NCI-H128 (cell line): ENCODE measurements around the gene SPI1.

ENCODE experiments used
- DNase-seq: peaks from one replicate; lab custom pipeline; 2025; ENCODE audit not compliant: unreplicated experiment; lab: John Stamatoyannopoulos, UW

Gene SPI1

DNA sequence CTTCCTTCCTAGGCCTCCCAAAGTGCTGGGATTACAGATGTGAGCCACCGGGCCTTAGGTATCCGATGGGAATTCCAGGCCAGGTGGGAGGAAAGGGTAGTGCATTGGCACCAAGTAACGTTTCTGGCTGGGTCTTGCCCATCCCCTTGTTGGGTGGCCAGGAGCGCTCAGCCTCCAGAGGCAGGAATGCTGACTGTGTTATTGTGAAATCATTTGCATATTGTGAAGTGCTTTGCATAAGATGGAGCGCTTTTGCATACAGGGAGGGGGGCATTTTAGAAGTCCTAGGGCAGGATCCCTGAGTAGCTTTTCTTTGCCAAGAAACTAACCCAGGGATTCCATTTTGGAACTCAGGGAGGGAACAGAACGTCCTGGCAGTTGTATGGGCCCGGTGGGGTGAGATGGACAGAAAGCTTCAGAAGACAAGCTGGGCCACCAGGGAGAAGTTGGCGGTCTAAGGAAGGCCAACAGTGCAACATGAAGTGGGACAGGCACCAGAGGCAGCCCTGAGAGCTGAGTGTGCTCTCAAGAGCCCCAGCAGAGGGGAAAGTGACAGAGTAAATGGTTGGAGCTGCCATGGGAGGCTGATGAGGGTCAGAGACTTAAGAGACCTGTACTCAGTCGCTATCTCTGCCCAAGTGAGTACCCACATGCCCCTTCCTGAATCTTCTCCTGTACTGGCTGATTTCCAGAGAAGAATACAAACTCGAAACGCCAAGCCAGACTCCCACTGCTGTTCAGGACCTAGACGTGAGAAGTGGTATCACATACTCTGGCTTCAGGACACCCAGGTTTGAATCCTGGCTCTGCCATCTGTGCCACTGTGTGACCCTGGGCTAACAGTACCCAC is 28.8 kb upstream of the SPI1 start:
- DNase-seq: no peak

DNA sequence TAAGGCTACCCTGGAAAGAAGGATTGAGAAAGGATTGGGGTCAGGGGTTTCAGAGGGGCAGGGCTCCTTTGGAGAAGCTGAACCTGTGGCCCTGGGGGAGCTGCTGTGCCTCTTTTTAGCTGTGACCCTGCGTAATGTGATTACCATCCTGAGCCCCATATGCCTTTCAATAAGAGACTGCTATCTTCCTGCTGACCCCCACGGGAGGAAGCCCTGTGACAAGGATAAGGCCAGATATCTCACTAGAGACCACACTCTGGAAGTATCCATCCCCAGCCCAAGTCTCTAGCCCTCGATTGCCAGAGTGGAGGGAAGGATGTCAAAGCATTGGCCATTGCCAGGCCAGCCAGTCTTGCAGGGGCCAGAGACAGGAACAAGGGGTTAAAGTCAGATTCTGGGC is 25.2 kb upstream of the SPI1 start:
- DNase-seq: no peak

DNA sequence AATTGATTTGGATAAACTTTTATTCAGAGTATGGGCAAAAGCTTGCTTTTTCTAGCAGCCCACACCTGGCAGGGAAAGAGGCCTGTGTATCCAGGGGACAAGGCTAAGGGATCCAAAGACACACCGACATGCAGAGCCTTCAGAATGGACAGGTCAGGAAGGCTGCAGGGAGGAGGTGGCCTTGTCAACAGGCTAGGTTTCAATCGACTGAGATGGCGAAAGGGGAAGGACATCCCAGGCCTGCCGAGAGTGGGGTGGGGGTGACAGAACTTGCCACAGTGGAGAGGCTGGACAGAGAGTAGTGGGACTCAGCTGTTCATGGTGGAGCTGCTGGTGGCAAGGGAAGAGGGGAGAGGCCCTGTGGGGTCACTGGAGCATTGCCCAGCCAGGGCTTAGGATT is 24.8 kb upstream of the SPI1 start:
- DNase-seq: no peak

DNA sequence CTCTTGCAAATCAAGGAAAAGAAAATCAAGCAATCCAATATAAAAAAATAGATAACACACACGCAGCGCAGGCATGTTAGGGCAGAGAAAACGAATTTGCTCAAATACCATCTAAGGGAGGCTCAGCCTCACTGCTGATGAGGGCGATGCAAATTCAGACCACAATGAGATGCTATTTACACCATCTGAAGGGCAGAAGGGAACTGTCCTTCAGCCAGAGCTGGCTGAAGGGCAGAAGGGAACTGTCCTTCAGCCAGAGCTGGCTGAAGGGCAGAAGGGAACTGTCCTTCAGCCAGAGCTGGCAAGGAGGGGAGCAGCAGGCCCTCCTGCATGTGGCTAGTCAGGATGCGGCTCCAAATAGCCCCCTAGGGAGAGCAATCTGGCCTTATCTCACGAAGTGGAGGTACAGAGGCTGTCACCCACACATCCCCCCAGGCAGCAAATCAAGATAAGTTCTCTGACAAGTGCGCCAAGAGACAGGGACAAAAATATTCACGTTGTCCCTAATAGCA is 22.5 kb upstream of the SPI1 start:
- DNase-seq: no peak

DNA sequence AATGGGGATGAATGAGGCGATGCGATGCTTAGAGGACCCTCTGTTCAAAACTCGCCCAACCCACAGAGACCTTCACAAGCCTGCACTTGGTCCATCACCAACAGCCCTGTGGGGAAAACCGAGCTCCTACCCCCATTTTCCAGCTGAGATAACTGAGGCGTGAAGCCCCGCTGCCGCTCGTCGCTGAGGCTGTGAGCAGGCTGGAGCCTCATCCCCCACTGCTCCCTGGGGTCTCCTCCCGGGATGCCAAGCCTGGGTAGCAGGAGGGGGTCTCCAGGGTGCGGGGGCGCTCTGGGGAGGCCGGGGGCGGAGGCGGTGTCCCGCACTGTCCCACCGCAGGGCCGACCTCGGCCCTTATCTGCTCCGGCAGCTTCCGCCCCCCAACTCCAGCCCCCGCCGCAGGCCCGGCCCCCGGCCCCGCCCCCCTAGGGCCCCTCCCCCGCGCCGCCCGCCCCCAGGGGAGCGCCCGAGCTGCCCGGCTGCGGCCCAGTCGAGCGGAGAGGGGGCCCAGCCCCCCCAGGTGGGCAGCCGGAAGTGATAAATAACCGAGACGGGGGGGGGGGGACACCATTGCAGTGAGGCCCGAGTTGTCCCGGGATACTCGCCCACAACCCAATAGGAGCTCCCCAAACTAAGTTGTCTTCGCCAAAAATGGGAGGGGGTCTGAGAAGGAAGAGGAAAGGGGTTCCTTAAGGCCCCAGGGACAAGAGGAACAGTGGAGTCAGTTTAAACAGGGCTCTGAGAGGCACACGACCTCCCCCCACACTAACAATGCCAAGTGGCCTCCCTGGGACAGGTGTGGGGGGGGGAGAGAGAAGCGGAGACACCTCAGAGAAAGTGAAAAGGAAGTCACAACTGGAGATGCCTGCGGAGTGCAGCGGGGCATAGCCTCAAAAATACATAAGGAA is 21.8 kb upstream of the SPI1 start:
- no peak for DNase-seq

DNA sequence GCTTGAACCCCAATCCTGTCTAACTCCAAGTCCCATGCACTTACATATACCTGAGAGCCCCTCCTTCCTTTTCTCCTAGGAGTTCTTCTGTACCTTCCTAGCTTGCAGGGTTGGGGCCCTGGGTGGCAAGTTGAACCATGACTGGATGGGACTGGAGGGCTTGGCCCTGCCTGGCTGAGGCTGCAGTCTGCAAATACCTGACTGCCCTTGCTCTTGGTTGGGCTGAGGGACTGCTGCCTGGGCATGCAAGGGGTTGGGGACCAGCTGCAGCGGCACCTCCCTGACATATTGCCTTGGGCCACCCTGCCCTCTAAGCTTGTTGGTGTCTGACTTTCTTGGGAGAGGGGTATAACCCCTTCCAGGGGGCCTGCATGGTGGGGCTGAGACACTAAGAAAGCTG is 20.2 kb upstream of the SPI1 start:
- no peak for DNase-seq

DNA sequence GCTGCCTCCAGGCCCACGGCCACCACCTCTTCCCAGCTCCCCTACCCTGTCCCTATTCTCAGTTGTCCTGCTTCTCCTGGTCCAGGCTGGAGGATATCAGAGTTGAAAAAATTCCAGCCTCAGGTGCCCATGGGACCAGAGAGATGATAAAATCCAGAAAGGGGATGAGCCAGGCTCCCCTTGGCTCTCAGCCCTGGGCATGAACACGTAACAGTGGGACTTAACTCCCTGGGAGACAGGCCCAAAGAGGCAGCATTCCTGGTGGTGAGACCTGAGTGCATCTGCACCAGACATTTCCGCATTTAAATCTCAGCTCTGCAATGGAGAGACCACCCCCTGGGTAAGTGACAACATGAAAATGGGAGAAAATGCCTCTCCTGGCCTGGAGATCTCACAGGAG is 19.7 kb upstream of the SPI1 start:
- DNase-seq: no peak

DNA sequence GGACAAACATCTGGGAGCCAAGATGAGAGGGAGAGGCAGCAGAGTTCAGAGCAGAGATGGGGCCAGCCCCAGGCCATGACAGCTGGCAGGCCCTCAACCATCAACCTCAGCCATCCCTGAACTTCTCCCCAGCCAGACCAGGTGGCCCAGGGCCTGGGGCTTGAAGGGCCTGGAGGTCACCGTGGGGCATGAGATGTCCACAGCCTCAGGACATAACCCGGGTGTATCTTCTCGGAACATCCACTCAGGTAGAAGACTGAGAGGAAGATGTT is 17.6 kb upstream of the SPI1 start:
- DNase-seq: no peak

DNA sequence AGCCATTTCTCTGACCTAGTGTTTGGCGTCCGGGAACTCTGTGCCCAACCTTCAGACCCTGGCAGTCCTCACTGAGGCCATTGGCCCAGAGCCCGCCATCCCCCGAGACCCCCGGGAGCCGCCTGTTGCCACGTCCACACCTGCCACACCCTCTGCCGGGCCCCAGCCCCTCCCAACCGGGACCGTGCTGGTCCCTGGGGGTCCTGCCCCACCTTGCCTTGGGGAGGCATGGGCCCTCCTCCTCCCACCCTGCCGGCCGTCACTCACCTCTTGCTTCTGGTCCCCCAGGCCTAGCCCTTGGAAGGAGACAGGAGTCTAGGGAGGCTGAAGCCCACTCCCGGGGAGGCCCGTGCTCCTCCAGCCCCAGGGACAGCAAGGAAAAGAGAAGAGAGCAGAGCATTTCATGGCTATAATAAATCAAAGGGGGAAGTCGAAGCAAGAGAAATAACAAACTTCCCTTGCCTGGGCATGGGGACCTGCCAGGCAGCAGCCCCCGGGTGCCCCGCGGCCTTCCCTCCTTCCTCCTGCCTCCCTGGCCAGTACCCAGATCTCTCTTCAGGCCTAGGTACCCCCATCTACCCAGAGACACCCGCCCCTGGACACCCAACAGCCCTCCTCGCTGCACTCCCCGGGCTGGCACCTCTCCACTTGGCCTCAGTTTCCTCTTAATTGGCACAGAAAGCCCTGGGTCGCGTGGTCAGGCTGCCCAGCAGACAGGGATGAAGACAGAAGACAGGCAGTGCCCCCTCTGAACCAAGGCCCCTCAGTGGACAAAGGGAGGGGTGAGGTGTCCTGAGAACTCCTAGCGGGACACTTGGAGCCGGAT is 17.1 kb upstream of the SPI1 start:
- DNase-seq: no peak

DNA sequence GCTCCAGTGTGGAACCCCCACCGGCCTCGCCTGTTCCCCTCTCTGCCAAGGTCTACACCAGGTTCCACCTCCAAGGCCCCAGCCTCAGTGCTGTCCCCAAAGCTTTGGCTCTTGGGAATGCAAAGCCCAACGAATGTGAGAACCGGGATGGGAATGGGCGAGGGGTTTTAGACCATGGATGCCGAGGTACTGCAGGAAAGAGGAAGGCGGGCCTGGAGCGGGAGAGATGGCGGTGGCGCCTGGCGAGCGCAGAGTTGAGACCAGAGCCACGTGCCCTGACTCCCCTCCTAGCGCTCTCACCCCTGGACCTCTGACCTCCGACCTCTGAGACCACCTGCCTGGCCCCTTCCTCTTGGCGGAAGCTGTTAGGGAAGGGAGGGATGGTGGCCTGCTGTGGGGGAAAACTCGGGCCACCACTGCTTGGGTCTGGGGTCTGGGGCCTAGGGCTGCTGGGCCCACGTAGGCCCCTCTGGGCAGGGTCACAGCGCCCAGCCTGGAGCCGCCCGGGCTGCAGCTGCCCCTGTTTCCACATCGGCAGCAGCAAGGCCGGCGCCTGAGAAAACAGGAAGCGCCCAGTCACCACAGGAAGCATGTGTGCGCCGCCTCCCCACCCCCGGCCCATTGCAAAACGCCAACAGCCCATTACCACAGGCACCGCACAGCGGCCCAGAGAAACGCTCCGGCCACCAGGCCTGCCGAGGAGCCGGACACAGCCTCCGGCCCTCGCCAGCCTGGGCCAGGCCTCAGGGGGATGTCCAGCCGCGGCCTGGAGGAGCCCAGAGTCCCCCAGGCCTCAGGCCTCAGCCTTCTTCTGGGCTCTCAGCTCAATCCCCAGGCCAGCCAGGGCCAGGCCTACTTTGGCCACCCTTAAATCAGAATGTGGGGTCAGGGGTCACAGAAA is 16.2 kb upstream of the SPI1 start:
- DNase-seq: no peak

DNA sequence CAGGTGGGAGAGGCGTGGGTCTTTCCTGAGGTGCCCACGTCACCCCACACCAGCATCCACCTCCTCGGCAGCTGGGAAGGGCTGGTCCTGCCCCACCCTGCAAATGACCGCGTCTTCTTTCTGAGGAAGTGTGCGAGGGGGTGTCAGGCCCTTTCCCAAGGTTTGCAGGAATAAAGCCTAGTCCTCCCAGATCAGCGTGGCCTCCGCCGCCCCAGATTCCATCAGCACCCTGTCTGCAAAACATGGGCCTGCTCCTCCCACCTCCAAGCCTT is 15.6 kb upstream of the SPI1 start:
- DNase-seq: no peak

DNA sequence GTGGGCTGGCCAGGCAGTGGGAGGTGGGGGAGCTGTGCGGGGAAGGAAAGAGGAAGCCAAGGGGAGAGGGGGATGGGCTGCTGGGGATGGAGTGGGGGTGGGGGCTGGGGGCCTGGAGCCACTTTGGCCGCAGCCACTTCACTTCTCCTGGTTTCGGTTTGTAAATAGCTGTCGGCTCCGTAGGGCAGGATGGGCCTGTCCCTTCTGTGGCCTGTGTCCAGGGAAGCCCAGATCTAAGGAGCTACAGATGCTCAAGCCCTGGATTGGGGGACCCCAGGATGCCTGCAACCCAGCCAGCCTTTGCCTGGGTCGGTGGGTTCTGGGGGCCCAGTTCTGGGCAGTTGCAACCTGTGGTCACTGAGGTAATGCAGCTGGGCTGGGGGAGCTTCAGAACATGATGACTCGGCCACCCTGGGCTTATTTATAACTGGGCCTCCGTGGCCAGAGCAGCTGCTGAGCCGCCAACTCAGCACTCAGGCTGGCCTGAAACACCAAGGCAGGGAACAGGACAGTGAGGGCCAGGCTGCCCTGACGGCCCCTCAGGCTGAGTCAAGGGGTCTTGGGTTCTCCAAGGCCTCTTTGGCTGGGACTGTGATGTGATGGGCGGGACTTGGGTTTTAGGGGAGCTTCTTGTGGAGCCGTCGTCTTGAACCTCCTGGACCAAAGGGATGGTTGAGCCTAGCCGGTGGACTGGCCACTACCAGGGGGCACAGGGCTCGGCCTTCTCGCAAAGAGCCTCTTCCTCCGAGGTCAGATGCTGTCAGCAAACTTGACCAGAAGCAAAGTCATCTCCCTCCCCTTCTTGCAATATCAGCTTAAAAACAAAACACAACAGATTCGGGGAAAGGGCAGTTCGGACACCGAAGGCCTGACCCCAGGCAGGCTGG is 15.1 kb upstream of the SPI1 start:
- DNase-seq: no peak

DNA sequence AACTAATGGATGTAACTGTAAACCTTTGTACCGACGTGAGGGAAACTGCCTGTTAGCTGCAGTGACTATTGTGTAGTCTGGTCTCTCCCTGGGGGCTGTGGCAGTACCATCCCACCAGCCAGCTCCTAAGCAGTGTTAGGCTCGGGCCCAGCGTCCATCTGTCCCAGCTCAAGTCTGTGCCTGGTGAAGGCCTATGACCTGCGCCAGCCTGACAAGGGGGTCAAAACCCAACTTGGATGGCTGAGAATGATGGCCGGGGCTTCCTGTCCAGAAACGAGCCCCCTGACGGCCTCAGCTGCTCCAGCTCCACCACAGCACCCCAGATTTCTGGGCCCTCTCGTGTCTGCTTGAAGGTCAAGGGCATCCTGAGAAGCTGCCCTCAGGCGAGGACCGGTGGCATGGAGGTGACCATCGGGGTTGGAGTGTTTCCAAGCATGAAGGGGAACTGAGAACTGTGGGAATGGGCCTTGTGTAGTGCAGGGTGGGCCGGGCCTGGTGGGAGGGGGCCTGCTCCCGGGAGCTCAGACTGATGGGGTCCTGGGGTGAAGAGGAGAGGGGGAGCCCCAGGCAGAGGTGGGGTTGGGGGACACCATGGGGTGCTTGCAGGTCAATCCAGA is 14.3 kb upstream of the SPI1 start:
- no peak for DNase-seq

DNA sequence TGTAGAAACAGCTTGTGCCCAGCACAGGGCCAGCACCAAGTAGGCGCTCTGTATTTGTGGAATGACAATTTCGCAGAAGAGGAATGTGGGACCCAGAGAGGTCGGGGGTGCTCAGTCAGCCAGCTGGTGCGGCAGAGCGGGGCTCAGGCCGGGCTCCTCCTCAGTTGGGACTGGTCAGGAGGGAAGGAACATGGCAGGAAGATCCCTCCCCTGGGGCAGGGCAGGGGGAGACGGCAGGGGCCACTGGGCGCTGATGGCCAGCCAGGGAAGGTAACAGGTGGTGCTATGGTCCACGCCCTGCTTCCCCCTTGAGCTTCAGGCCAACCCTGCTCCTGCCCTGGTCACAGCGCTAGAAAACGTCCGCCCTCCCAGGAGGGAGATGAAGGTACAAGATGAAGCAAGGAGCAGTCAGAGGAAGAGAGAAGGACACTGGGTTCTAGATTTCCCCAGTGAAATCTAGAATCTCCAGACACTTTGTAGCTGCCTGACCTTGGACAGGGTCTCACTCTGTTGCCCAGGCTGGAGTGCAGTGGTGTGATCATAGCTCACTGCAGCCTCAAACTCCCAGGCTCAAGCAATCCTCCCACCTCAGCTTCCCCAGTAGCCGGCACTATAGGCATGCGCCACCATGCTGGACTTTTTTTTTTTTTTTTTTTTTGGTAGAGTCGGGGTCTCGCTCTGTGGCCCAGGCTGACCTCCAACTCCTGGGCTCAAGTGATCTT is 13.5 kb upstream of the SPI1 start:
- no peak for DNase-seq

DNA sequence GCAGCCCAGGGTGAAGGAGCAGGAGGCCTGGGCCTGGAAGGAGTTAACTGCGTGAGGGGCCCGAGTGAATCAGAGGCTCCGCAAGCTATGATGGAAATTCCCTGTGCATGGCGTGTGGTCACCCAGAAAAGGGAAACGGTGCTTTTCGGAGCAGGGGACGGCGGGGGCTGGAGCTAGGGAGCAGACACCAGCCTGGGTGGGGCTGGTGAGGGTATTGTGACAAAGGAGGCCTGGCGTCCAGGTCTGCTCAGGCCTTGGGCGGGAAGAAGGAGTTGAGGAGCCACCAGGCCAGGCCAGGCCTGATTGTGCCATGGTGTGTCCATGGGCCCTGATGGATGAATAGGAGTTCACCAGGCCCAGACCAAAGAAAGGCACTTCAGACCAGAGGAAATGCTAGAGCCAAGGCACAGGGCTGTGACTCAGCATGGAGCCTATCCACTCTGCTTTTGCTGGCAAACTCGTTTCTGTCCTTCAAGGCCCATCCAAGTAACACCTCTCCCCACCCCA is 12.8 kb upstream of the SPI1 start:
- no peak for DNase-seq

DNA sequence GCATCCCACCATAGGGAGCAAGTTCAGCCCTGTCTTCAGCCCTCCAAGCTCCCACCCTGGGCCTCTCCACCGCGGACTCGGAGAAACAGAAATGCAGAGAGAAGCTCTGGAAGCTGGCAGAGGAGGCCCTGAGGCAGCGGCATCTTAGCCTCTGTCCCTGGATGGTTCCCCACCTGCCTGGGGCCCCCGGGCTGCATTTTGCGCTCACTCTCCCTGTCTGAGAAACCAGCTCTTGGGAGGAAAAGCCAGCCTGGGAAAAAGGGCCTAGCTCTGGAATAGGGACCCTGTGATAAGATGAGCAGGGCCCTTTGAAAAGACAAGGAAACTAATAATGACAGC is 12.0 kb upstream of the SPI1 start:
- DNase-seq: no peak

DNA sequence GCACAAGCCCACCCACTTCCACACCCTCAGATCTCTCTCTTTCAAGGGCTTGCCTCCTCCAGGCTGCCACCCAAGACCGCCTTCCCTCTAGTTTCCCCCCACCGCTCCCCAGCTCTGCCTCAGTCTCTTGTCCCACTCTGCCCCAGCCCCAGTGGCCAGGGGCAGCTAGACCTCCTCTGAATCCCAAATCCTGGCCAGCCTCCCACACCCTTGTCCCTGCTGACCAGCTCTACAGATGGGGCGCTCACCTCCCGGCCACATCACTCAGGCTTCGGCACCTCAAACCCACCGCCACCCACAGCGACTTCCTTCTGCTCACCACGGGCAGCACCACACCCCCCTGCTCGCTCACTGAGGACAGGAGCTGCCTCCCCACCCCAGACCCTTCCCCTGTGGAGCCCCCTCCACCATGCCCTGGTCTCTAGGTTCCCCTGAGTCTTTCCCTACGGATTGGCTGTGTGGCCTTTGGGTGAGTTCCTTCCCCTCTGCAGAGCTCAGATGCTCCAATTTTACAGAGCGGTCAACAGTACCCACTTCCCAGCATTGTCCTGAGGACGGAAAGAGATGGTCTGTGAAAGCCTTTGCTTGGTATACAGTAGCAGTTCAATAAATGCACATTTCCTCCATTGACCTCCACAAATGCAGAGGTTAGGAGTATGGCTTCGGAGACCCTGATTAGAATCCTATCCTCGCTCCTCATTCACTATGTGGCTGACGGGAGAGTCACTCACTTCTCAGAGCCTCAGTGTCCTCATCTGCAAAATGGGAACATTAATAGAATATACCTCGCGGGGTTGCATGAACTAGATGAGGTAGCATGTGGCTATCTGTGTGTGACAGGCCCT is 11.5 kb upstream of the SPI1 start:
- DNase-seq: no peak
